ENCODE data around the gene BABAM2. TPM values are rescaled to one million over a fixed set of nuclear protein-coding genes. Genes with fewer than 3 reads are reported as not detected.
"Not testable (repeated sequence)": the region's sequence is repeated elsewhere in the genome, so short reads cannot be mapped to it uniquely, and the experiment has no call there.

The BABAM2 gene
- polyA plus RNA-seq, 3 donors, result 49.0 to 54.2 (median 52.6) TPM

- no peak for DNase-seq
These were observed 437.0 kb downstream of the BABAM2 start for GRCh38 chr2:28327581-28327955.

- DNase-seq, result no peak
These were observed 437.7 kb downstream of the BABAM2 start for GRCh38 chr2:28327956-28328922.

GRCh38 chr2:28329184-28329583, 438.7 kb downstream of the BABAM2 start:
- no peak for DNase-seq

GRCh38 chr2:28330722-28331121, 440.2 kb downstream of the BABAM2 start:
- DNase-seq, result not testable (repeated sequence)

- DNase-seq, result not testable (repeated sequence)
These were observed 441.3 kb downstream of the BABAM2 start for GRCh38 chr2:28331797-28332196.

GRCh38 chr2:28332696-28333095, 442.2 kb downstream of the BABAM2 start:
- DNase-seq, result no peak

GRCh38 chr2:28333606-28334526, 443.3 kb downstream of the BABAM2 start:
- DNase-seq, result no peak

- no peak for DNase-seq
These were observed 444.0 kb downstream of the BABAM2 start for GRCh38 chr2:28334527-28334894.

GRCh38 chr2:28335265-28335664, 444.7 kb downstream of the BABAM2 start:
- not testable (repeated sequence) for DNase-seq

- no peak for DNase-seq
These were observed 445.1 kb downstream of the BABAM2 start for GRCh38 chr2:28335666-28336065.

GRCh38 chr2:28336264-28336980, 445.9 kb downstream of the BABAM2 start:
- DNase-seq, result no peak

- no peak for DNase-seq
These were observed 446.6 kb downstream of the BABAM2 start for GRCh38 chr2:28336982-28337627.

- peak; percentile 50 for DNase-seq
These were observed 447.7 kb downstream of the BABAM2 start for GRCh38 chr2:28338046-28338817.

GRCh38 chr2:28338831-28339321, 448.3 kb downstream of the BABAM2 start:
- DNase-seq, result no peak

GRCh38 chr2:28339516-28340175, 449.1 kb downstream of the BABAM2 start:
- no peak for DNase-seq

- no peak for DNase-seq
These were observed 450.0 kb downstream of the BABAM2 start for GRCh38 chr2:28340312-28341202.

GRCh38 chr2:28341208-28341891, 450.8 kb downstream of the BABAM2 start:
- DNase-seq, result no peak
